Measurements from ENCODE around the gene GNAZ. TPM values are rescaled to one million over a fixed set of nuclear protein-coding genes. Genes with fewer than 3 reads are reported as not detected.
A peak's percentile ranks its signal among the peaks of the same experiment; 100 is the strongest.

The GNAZ gene
- total RNA-seq, 1 experiment from 2014 or later = 5.0 TPM

GRCh38 chr22:23145878-23146470 lies 75.7 kb downstream of the GNAZ start:
- DNase-seq = no peak
- Histone ChIP-seq H3K18ac (ENCODE audit: insufficient read length, low read depth, low read length) (no peak overlapping the region), H3K4me2 (ENCODE audit: insufficient read depth, insufficient read length, low read length) (peak overlapping the region; percentile 42), H3K56ac (ENCODE audit: insufficient read length, low read depth, low read length) (no peak overlapping the region), H4K5ac (ENCODE audit: insufficient read length, low read depth, low read length) (no peak overlapping the region), H3K79me1 (ENCODE audit: insufficient read depth, low read depth, low read length, poor library complexity, severe bottlenecking) (no peaks in the 10 kb centered on the region), H3K79me2 (ENCODE audit: insufficient read depth, low read length) (no peaks in the 10 kb centered on the region), H3K4ac (ENCODE audit: low read depth, low read length) (no peak overlapping the region), H4K91ac (ENCODE audit: insufficient read length, low read depth, low read length) (no peak overlapping the region), H3T11ph (ENCODE audit: low read length) (no peak overlapping the region), H4K20me1 (ENCODE audit: control insufficient read depth, insufficient read depth, insufficient read length) (no peaks in the 10 kb centered on the region), H2BK20ac (ENCODE audit: low read depth, low read length, poor library complexity, severe bottlenecking) (no peak overlapping the region), H3K9ac (ENCODE audit: extremely low read depth, insufficient read length, low read length) (no peak overlapping the region), H3K9me3 (ENCODE audit: control insufficient read depth, low read depth, low read length) (no peaks in the 10 kb centered on the region), H3K23me2 (ENCODE audit: insufficient read length, low read depth, low read length, poor library complexity, severe bottlenecking) (peaks cover 5% of the 10 kb centered on the region), H3K27ac (ENCODE audit: insufficient read length, low read depth, low read length) (no peak overlapping the region), H3K14ac (ENCODE audit: insufficient read depth, low read length) (no peak overlapping the region), H4K8ac (replicated peaks; ENCODE audit: insufficient read length, low read depth, low read length) (no peak overlapping the region), H2BK15ac (ENCODE audit: low read depth, low read length) (no peak overlapping the region), H3K27me3 (ENCODE audit: insufficient read depth, low read length) (no peaks in the 10 kb centered on the region; the same call in 1 of the 2 replicates), H2BK120ac (ENCODE audit: low read depth, low read length, poor library complexity, severe bottlenecking) (no peak overlapping the region), H3K4me1 (ENCODE audit: insufficient read depth, low read length) (peaks cover 3% of the 10 kb centered on the region), H2BK5ac (ENCODE audit: insufficient read length, low read length) (no peak overlapping the region), H2AFZ (ENCODE audit: low read length) (no peak overlapping the region), H2AK5ac (ENCODE audit: insufficient read length, low read length) (no peak overlapping the region), H3K23ac (ENCODE audit: insufficient read length, low read depth, low read length) (no peak overlapping the region), H2BK12ac (ENCODE audit: insufficient read length, low read depth, low read length) (no peak overlapping the region)
- no CpG with 5 or more reads among the region's 2 CpGs for whole genome bisulfite sequencing (ENCODE audit: extremely low coverage, insufficient read length, low lambda C conversion rate)
- Mint-ChIP-seq H3K27me3 (ENCODE audit: low read depth) (peaks cover 55% of the 10 kb centered on the region), H3K36me3 (ENCODE audit: insufficient read depth in 1 of 3, low read depth in 3 of 3) (peaks cover 0 to 4% (median 0%) of the 10 kb centered on the region in 3 experiments; a peak in 3 of 7 replicates), H3K27ac (no peak overlapping the region; a peak in 1 of 7 replicates), H3K4me1 (peaks cover 30 to 43% of the 10 kb centered on the region in 2 experiments), H3K4me3 (peak overlapping the region; percentile 71 to 81), H3K9me3 (no peaks in the 10 kb centered on the region; a peak in 1 of 5 replicates)
- no peak for TF ChIP-seq CTCF (conservative IDR thresholded peaks at IDR 0.05)
